Measurements from ENCODE around the gene SHOX. TPM values are rescaled to one million over a fixed set of nuclear protein-coding genes. Genes with fewer than 3 reads are reported as not detected.
"Not testable (repeated sequence)": the region's sequence is repeated elsewhere in the genome, so short reads cannot be mapped to it uniquely, and the experiment has no call there.

SHOX gene
- total RNA-seq, 1 donor from 2014 or later = not detected

- Histone ChIP-seq H3K4me3 (no peak overlapping the region), H3K27me3 (ENCODE audit: low read depth) (peaks cover 62% of the 10 kb centered on the region), H3K27ac (replicated peaks) (no peak overlapping the region), H3K9me3 (replicated peaks) (peaks cover 31% of the 10 kb centered on the region), H3K36me3 (no peaks in the 10 kb centered on the region), H3K4me1 (no peaks in the 10 kb centered on the region)
- DNase-seq = no peak
- intact Hi-C loops (cut with micrococcal nuclease) = no loop called here
- TF ChIP-seq, protein P1, sequence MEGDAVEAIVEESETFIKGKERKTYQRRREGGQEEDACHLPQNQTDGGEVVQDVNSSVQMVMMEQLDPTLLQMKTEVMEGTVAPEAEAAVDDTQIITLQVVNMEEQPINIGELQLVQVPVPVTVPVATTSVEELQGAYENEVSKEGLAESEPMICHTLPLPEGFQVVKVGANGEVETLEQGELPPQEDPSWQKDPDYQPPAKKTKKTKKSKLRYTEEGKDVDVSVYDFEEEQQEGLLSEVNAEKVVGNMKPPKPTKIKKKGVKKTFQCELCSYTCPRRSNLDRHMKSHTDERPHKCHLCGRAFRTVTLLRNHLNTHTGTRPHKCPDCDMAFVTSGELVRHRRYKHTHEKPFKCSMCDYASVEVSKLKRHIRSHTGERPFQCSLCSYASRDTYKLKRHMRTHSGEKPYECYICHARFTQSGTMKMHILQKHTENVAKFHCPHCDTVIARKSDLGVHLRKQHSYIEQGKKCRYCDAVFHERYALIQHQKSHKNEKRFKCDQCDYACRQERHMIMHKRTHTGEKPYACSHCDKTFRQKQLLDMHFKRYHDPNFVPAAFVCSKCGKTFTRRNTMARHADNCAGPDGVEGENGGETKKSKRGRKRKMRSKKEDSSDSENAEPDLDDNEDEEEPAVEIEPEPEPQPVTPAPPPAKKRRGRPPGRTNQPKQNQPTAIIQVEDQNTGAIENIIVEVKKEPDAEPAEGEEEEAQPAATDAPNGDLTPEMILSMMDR (IDR thresholded peaks at IDR 0.05; ENCODE audit: borderline replicate concordance) = no peak
Observed at GRCh38 chrX:614136-614535, 16.5 kb upstream of the SHOX start.

- no peak for DNase-seq
- Histone ChIP-seq H3K4me1 (no peaks in the 10 kb centered on the region), H3K4me3 (no peak overlapping the region), H3K27ac (replicated peaks) (no peak overlapping the region), H3K36me3 (no peaks in the 10 kb centered on the region), H3K27me3 (ENCODE audit: low read depth) (peaks cover 95% of the 10 kb centered on the region), H3K9me3 (replicated peaks) (peaks cover 6% of the 10 kb centered on the region)
- TF ChIP-seq, protein P1 (IDR thresholded peaks at IDR 0.05; ENCODE audit: borderline replicate concordance) = no peak
- intact Hi-C loops (cut with micrococcal nuclease) = no loop called here
Observed at GRCh38 chrX:617401-617800, 13.2 kb upstream of the SHOX start.

- H3K27ac ChIP-seq (replicated peaks) = no peak overlapping the region
- no peaks in the 10 kb centered on the region for H3K36me3 ChIP-seq
- H3K4me1 ChIP-seq = no peaks in the 10 kb centered on the region
- no peak for DNase-seq
- TF ChIP-seq, protein P1 (IDR thresholded peaks at IDR 0.05; ENCODE audit: borderline replicate concordance) = no peak
- peaks cover 94% of the 10 kb centered on the region for H3K27me3 ChIP-seq (ENCODE audit: low read depth)
- no peak overlapping the region for H3K4me3 ChIP-seq
- intact Hi-C loops (cut with micrococcal nuclease) = no loop called here
- H3K9me3 ChIP-seq (replicated peaks) = peaks cover 1% of the 10 kb centered on the region
Observed at GRCh38 chrX:617891-618290, 12.7 kb upstream of the SHOX start.

DNA sequence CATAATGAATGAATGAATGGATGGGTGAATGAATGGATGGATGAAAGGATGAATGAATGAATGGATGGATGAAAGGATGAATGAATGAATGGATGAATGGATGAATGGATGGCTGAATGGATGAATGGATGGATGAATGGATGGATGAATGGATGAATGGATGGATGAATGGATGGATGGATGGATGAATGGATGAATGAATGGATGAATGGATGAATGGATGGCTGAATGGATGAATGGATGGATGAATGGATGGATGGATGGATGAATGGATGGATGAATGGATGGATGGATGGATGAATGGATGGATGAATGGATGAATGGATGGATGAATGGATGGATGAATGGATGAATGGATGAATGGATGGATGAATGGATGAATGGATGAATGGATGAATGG is 12.3 kb upstream of the SHOX start:
- H3K36me3 ChIP-seq; H3K27ac ChIP-seq (replicated peaks); H3K4me1 ChIP-seq; H3K4me3 ChIP-seq; DNase-seq; intact Hi-C loops (cut with micrococcal nuclease); H3K9me3 ChIP-seq (replicated peaks): not testable (repeated sequence)
- peaks cover 92% of the 10 kb centered on the region for H3K27me3 ChIP-seq (ENCODE audit: low read depth)

- H3K36me3 ChIP-seq = no peaks in the 10 kb centered on the region
- no peak overlapping the region for H3K4me3 ChIP-seq
- peaks cover 3% of the 10 kb centered on the region for H3K4me1 ChIP-seq
- DNase-seq = no peak
- no peaks in the 10 kb centered on the region for H3K9me3 ChIP-seq (replicated peaks)
- H3K27me3 ChIP-seq (ENCODE audit: low read depth) = peaks cover 92% of the 10 kb centered on the region
- intact Hi-C loops (cut with micrococcal nuclease) = no loop called here
- H3K27ac ChIP-seq (replicated peaks) = no peak overlapping the region
- TF ChIP-seq, protein P1 (IDR thresholded peaks at IDR 0.05; ENCODE audit: borderline replicate concordance) = no peak
Observed at GRCh38 chrX:618761-619450, 11.7 kb upstream of the SHOX start.

- Histone ChIP-seq H3K4me3 (no peak overlapping the region), H3K27me3 (ENCODE audit: low read depth) (peaks cover 92% of the 10 kb centered on the region), H3K9me3 (replicated peaks) (no peaks in the 10 kb centered on the region), H3K36me3 (no peaks in the 10 kb centered on the region), H3K4me1 (peaks cover 9% of the 10 kb centered on the region), H3K27ac (replicated peaks) (no peak overlapping the region)
- TF ChIP-seq, protein P1 (IDR thresholded peaks at IDR 0.05; ENCODE audit: borderline replicate concordance) = no peak
- intact Hi-C loops (cut with micrococcal nuclease) = no loop called here
- no peak for DNase-seq
Observed at GRCh38 chrX:619451-619811, 11.2 kb upstream of the SHOX start.

All from left ventricle myocardium inferior (tissue), 1 donor.